Stimulated activated CD8-positive, alpha-beta memory T cell treated with anti-CD3 and anti-CD28 coated beads, Interleukin-2, amount 100 ng/mL, for 48 hours (primary cell): Measurements from ENCODE around the gene CTBP1.

ENCODE experiments used
- DNase-seq, 2 donors: peaks; one replicate each; pipeline ENCODE4 v3.0.0-alpha.2; 2020; ENCODE audit warnings: low read depth in 2 of 2

CTBP1 gene

DNA sequence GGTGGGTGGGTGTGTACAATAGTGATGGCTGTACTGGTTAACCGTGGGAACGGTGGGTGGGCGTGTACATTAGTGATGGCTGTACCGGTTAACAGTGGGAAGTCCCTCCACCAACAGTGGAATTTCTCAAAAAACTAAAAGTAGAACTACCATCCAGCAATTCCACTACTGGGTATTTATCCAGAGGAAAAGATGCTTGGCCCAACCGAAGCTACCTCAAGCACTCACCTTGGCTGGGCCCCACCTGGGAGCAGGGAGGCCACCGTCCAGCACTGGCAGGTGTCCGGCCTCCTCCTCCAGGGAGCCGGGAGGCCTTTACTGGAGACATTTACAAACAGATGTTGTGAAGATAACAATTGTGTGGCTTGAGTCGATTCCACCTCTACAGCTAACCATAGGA lies 34.8 kb upstream of the CTBP1 start:
- no peak for DNase-seq

DNA sequence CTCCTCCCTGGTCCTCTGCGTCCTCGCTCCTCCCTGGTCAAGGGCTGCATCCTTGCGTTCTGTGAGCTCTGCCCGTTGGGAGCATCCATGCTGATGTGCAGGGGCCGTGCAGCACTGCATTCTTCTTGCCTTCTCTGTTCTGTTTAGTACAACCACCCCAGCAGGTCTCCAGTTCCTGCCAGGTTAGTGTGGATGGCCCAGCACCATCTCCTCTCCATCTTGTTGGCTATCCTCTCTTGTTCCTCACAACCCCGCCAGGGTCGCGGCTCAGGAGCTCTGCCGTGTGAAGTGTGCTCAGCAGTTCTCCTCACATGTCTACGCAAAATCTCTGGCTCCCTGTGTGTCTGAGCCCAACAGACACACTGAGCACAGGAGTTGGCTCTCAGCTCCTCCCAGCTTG lies 30.3 kb upstream of the CTBP1 start:
- no peak for DNase-seq

DNA sequence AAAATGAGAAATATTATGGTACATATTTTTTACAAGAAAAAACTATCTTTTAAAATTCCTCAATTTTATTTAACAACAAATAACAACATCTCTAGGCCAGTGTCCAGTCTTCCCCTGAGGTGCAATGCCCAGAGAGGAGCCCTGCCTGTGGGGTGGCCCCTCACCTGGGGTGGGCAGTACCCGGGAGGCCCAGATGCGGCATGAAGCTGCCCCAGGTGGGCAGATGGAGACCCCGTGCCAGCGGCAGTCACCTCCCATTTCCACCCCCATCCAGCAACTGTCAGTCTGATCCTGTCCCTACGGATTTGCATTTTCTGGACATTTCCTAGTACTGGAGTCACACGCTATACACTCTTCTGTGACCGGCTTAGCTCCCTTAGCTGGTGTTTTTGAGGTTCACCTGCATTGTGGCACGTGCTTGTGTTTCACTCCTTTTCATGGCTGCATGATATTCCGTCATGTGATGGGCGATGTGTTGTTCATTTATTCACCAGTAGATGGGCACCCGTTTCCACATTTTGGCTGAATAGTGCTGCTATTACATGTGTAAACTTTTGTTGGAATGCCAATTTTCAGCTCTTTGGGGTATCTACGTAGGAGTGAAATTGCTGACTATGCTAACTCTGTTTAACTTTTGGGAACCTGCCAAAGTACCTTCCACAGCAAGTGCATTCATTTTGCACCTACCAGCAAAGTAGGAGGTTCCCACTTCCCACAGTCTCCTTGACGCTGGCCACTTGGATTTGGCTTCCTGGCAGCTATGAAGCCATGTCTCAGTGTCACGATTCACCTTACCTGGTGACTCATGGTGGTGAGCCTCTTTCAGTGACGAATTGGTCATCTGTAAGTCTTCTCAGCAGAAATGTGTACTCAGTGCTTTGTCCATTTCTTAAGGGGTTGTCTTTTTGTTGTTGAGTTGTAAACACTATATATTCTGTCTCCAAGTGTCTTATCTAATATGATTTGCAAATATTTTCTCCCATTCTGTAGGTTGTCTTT lies 29.0 kb upstream of the CTBP1 start:
- DNase-seq = no peak

- no peak for DNase-seq
These were observed 28.1 kb upstream of the CTBP1 start for GRCh38 chr4:1276984-1277383.

DNA sequence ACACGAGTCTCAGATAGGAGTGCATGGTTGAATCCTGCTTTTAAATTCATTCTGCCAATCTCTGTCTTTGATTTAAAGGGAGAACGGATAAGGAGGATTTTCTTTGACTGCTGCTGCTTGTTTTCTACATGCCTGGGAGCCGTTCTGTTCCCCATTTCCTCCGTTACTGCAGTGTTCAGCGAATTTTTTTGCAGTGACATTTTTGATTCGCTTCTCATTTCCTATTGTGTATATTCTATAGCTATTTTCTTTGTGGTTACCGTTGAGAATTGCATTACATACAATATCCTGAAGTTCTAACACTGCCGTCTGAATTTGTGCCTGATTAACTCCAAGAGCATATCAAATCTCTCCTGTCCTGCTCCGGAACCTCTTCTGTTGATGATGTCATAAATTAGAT lies 25.9 kb upstream of the CTBP1 start:
- no peak for DNase-seq

DNA sequence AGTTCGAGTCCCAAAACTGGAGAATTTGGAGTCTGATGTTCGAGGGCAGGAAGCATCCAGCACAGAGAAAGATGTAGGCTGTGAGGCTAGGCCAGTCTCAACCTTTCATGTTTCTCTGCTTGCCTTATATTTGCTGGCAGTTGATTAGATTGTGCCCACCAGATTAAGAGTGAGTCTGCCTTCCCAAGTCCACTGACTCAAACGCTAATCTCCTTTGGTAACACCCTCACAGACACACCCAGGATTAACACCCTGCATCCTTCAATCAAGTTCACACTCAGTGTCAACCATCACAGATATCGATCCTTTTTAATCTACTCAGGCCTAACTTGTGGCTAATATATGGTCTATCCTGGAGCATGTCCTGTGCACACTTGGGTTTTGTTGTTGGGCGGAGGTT lies 22.8 kb upstream of the CTBP1 start:
- no peak for DNase-seq

DNA sequence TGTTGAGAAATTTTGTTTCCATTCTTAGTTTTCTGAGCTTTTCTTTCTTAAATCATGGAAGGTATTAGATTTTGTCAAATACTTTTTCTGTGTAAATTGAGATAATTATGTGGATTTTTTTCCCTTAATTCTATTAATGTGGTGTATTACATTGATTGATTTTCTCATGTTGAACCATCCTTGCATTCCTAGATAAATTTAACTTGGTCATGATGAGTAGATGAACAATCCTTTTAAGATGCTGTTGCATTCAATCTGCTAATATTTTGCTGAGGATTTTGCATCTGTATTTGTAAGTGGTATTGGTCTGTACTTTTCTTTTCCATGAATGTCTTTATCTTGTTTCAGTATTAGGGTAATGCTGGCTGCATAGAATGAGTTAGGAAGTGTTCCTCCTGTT lies 20.3 kb upstream of the CTBP1 start:
- no peak for DNase-seq

- DNase-seq = no peak
These were observed 18.2 kb upstream of the CTBP1 start for GRCh38 chr4:1266881-1267763.

GRCh38 chr4:1265351-1265750 lies 16.4 kb upstream of the CTBP1 start:
- no peak for DNase-seq

GRCh38 chr4:1264942-1265341 lies 16.0 kb upstream of the CTBP1 start:
- no peak for DNase-seq

- no peak for DNase-seq
These were observed 12.4 kb upstream of the CTBP1 start for GRCh38 chr4:1261107-1261928.

- no peak for DNase-seq
These were observed 11.6 kb upstream of the CTBP1 start for GRCh38 chr4:1260418-1261106.

GRCh38 chr4:1259966-1260365 lies 11.0 kb upstream of the CTBP1 start:
- no peak for DNase-seq

- DNase-seq = no peak
These were observed 9.5 kb upstream of the CTBP1 start for GRCh38 chr4:1258457-1258856.

GRCh38 chr4:1255699-1256098 lies 6.8 kb upstream of the CTBP1 start:
- no peak for DNase-seq

GRCh38 chr4:1255151-1255550 lies 6.2 kb upstream of the CTBP1 start:
- no peak for DNase-seq

GRCh38 chr4:1253831-1254230 lies 4.9 kb upstream of the CTBP1 start:
- DNase-seq = no peak

- DNase-seq = no peak
These were observed 4.1 kb upstream of the CTBP1 start for GRCh38 chr4:1252928-1253492.

DNA sequence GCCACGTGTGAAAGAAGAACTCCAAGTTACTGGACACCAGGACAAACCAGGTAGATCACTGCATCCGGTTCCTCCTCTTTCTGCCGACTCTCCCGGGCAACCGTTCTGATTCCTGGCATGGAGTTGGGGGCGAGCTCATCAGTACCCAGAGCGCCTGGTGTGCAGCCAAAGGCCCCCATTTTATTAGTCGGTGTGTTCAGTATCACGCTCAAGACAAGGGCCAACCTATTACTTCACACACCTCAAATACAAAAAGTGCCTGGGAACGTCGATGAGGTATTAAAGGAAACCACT lies 2.8 kb upstream of the CTBP1 start:
- no peak for DNase-seq

- no peak for DNase-seq
These were observed 2.2 kb upstream of the CTBP1 start for GRCh38 chr4:1250921-1251772.
